AG04450 (cell line): ENCODE data around the gene RCAN2. TPM values are rescaled to one million over a fixed set of nuclear protein-coding genes. Genes with fewer than 3 reads are reported as not detected.

ENCODE experiments used
- CTCF ChIA-PET: fragments of 300-600, 350-600 bp; formaldehyde crosslinking; extraction: SDS; loops from one replicate; lab custom pipeline; 2022; ENCODE audit warnings: antibody characterized with exemption, inconsistent platforms; lab: Charles Lee
- POLR2A ChIA-PET: fragments of 350-600 bp; formaldehyde crosslinking; extraction: SDS; loops from one replicate; lab custom pipeline; 2021; ENCODE audit warnings: antibody characterized with exemption, inconsistent platforms; lab: Yijun Ruan, JAX
- DNase-seq: peaks from one replicate; pipeline ENCODE4 v3.0.0-alpha.2; 2011; ENCODE audit warnings: low read depth, low spot score
- H3K27ac ChIP-seq: one replicate; pipeline ENCODE4 v1.5.1; 2012; ENCODE audit warnings: low read depth, low read length, control low read depth
- H3K27me3 ChIP-seq: one replicate; pipeline ENCODE4 v1.6.0; 2012; ENCODE audit warnings: low read length; ENCODE audit not compliant: control insufficient read depth, insufficient read depth
- H3K4me3 ChIP-seq: 2 replicates; pipeline ENCODE4 v1.5.1; 2011; ENCODE audit warnings: mild to moderate bottlenecking, low read depth, low read length, control low read depth
- H3K9me3 ChIP-seq: 2 replicates; pipeline ENCODE4 v1.5.1; 2012; ENCODE audit warnings: low read length; ENCODE audit not compliant: control insufficient read depth, insufficient read depth
- CTCF ChIP-seq: IDR thresholded peaks from 2 replicates; pipeline ENCODE4 v1.5.1; 2011; ENCODE audit warnings: low read depth, low read length, control low read depth, inconsistent platforms
- polyA plus RNA-seq: library from polyadenylated mRNA; depleted of rRNA; stranded (reverse); fragments of >200 nt; gene quantifications from 2 replicates; pipeline ENCODE4 v1.2.3, GENCODE V29; 2011

Gene RCAN2
- polyA plus RNA-seq, 1 experiment = 0.11 TPM

DNA sequence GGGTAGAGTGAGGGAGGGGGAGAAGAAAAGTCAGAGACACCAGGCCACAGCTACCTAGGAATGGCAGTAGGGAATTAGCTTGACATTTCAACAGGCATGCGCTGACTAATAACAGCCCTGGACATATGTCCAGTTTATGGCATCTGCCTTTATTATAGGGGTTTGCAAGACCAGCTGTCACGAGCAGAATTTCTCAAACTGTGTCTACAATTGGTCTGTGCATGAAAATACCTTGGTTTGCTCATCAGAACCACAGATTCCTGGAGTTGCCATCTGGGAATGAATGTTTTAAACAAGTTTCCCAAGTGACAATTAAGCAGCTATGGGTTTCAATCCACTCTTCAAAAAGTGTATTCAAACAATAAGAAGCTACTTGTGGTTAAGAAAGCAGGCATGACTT, 210.1 kb downstream of the RCAN2 start:
- ChIA-PET POLR2A (no interaction called here), CTCF (interaction anchor here (0.6 kb wide), 1 partner anchor 10 kb away, joined by 3 read pairs; no protein-coding TSS in a partner anchor)
- no peak for DNase-seq
- H3K4me3 ChIP-seq = no peak overlapping the region
- no peaks in the 10 kb centered on the region for H3K27me3 ChIP-seq
- H3K9me3 ChIP-seq = no peaks in the 10 kb centered on the region
- H3K27ac ChIP-seq = no peak overlapping the region
- TF ChIP-seq CTCF = no peak

- DNase-seq = no peak
- Histone ChIP-seq H3K9me3 (no peaks in the 10 kb centered on the region), H3K27ac (no peak overlapping the region), H3K4me3 (no peak overlapping the region), H3K27me3 (no peaks in the 10 kb centered on the region)
- no peak for TF ChIP-seq CTCF
- ChIA-PET POLR2A (no interaction called here), CTCF (no interaction called here)
Measured at GRCh38 chr6:46279874-46280273, 211.4 kb downstream of the RCAN2 start.

DNA sequence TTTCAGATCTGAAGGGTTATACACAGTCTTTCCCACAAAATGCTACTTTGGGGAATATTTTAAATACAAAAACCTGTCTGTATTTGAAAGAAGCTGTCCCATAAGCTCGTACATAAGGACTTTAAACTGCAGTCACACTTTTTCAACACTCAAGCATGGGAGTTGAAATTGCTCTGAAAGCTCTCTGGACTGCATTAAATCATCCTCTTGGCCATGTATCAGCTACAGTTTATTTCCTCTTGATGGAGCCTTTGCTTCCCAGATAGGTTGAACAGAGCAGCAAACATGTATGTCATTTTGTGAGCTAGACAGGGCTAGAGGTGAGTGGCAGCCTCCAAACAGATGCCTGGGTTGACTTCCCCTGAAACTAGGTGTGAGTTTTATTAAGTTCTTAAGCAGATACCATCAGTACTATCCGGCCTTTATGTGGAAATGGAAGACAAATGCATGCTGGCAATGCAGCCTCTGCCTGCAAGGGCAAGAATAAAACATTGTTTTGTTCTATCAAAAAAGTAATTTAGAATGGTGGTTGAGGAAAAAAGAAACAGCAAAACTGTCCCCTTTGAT, 214.6 kb downstream of the RCAN2 start:
- Histone ChIP-seq H3K4me3 (no peak overlapping the region), H3K27me3 (no peaks in the 10 kb centered on the region), H3K27ac (no peak overlapping the region), H3K9me3 (no peaks in the 10 kb centered on the region)
- CTCF ChIA-PET = no interaction called here
- no peak for TF ChIP-seq CTCF
- POLR2A ChIA-PET = no interaction called here
- no peak for DNase-seq

GRCh38 chr6:46274502-46274901, 216.7 kb downstream of the RCAN2 start:
- CTCF ChIA-PET = no interaction called here

DNA sequence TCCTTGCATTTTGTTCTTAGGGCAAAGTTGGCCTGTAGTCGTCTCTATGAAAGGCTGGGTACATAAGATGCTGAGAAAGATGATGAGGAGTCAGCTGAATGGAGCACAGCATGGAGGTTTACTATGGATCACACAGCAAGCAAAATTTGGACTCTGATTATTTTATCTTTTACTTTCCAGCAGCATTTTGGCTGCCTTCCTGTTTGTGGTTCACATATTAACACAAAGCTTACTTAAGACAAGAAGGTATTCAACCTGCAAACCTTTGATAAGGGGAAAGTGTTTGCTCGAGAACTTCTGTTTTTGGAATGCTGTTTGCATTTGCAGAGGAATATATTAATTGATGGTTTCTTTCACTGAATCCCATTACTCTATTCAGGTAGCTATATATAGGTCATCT, 217.3 kb downstream of the RCAN2 start:
- H3K27me3 ChIP-seq = no peaks in the 10 kb centered on the region
- POLR2A ChIA-PET = no interaction called here
- H3K9me3 ChIP-seq = no peaks in the 10 kb centered on the region
- CTCF ChIA-PET = no interaction called here
- DNase-seq = no peak
- no peak overlapping the region for H3K27ac ChIP-seq
- TF ChIP-seq CTCF = no peak
- H3K4me3 ChIP-seq = no peak overlapping the region

More at GRCh38 chr6:46274502-46274901, 216.7 kb downstream of the RCAN2 start:
- Histone ChIP-seq H3K9me3 (no peaks in the 10 kb centered on the region), H3K27me3 (no peaks in the 10 kb centered on the region), H3K4me3 (no peak overlapping the region), H3K27ac (no peak overlapping the region)
- POLR2A ChIA-PET = no interaction called here
- no peak for TF ChIP-seq CTCF
- DNase-seq = no peak
